H9 (cell line): ENCODE results near the gene NFIL3. TPM values are rescaled to one million over a fixed set of nuclear protein-coding genes. Genes with fewer than 3 reads are reported as not detected.

Experiments
- DNase-seq: peaks from one replicate; pipeline ENCODE4 v3.0.0-alpha.2; 2017
- H2AFZ ChIP-seq: one replicate; pipeline ENCODE4 v1.6.1; 2013; ENCODE audit warnings: mild to moderate bottlenecking, low read length, control low read depth, moderate library complexity
- H2AK5ac ChIP-seq: 2 replicates; pipeline ENCODE4 v1.6.1; 2013; ENCODE audit warnings: low read length, control low read depth, mixed read lengths; ENCODE audit not compliant: insufficient read length
- H2BK120ac ChIP-seq: one replicate; pipeline ENCODE4 v1.6.1; 2013; ENCODE audit warnings: low read depth, mild to moderate bottlenecking, low read length, control low read depth, inconsistent platforms; ENCODE audit not compliant: poor library complexity, severe bottlenecking
- H2BK12ac ChIP-seq: 2 replicates; pipeline ENCODE4 v1.6.1; 2013; ENCODE audit warnings: low read length, control low read depth, mixed read lengths, low read depth; ENCODE audit not compliant: insufficient read length
- H2BK15ac ChIP-seq: 2 replicates; pipeline ENCODE4 v1.6.1; 2013; ENCODE audit warnings: low read depth, low read length, control low read depth
- H2BK20ac ChIP-seq: one replicate; pipeline ENCODE4 v1.6.1; 2013; ENCODE audit warnings: low read depth, mild to moderate bottlenecking, low read length, control low read depth, inconsistent platforms; ENCODE audit not compliant: poor library complexity, severe bottlenecking
- H2BK5ac ChIP-seq: 2 replicates; pipeline ENCODE4 v1.6.1; 2013; ENCODE audit warnings: low read length, control low read depth, mixed read lengths; ENCODE audit not compliant: insufficient read length
- H3K14ac ChIP-seq: 2 replicates; pipeline ENCODE4 v1.6.1; 2013; ENCODE audit warnings: low read length, control low read depth; ENCODE audit not compliant: insufficient read depth
- H3K18ac ChIP-seq: 2 replicates; pipeline ENCODE4 v1.6.1; 2013; ENCODE audit warnings: low read depth, mild to moderate bottlenecking, mixed read lengths, low read length, control low read depth; ENCODE audit not compliant: insufficient read length
- H3K23ac ChIP-seq: 2 replicates; pipeline ENCODE4 v1.6.1; 2013; ENCODE audit warnings: low read length, control low read depth, mixed read lengths, low read depth; ENCODE audit not compliant: insufficient read length
- H3K23me2 ChIP-seq: 2 replicates; pipeline ENCODE4 v1.6.1; 2013; ENCODE audit warnings: low read depth, mild to moderate bottlenecking, mixed read lengths, low read length, control low read depth; ENCODE audit not compliant: insufficient read length, poor library complexity, severe bottlenecking
- H3K27ac ChIP-seq: 2 replicates; pipeline ENCODE4 v1.5.1; 2013; ENCODE audit warnings: low read length, control low read depth, mixed read lengths, low read depth; ENCODE audit not compliant: insufficient read length
- H3K27me3 ChIP-seq: 2 replicates; pipeline ENCODE4 v1.6.1; 2013; ENCODE audit warnings: low read length, control low read depth, inconsistent platforms; ENCODE audit not compliant: insufficient read depth
- H3K4ac ChIP-seq: 2 replicates; pipeline ENCODE4 v1.6.1; 2013; ENCODE audit warnings: low read depth, mild to moderate bottlenecking, control low read depth, inconsistent platforms, low read length, moderate library complexity
- H3K4me1 ChIP-seq: 2 replicates; pipeline ENCODE4 v1.6.1; 2013; ENCODE audit warnings: low read length, control low read depth, inconsistent platforms; ENCODE audit not compliant: insufficient read depth
- H3K4me2 ChIP-seq: 2 replicates; pipeline ENCODE4 v1.6.1; 2013; ENCODE audit warnings: low read length, control low read depth, mixed read lengths; ENCODE audit not compliant: insufficient read length, insufficient read depth
- H3K56ac ChIP-seq: 2 replicates; pipeline ENCODE4 v1.6.1; 2013; ENCODE audit warnings: low read depth, mild to moderate bottlenecking, mixed read lengths, low read length, control low read depth; ENCODE audit not compliant: insufficient read length
- H3K79me1 ChIP-seq: 2 replicates; pipeline ENCODE4 v1.6.1; 2013; ENCODE audit warnings: low read depth, mild to moderate bottlenecking, moderate library complexity, low read length, control low read depth, inconsistent platforms; ENCODE audit not compliant: insufficient read depth, poor library complexity, severe bottlenecking
- H3K79me2 ChIP-seq: 2 replicates; pipeline ENCODE4 v1.6.1; 2013; ENCODE audit warnings: low read length, control low read depth, inconsistent platforms; ENCODE audit not compliant: insufficient read depth
- H3K9ac ChIP-seq: 2 replicates; pipeline ENCODE4 v1.6.1; 2013; ENCODE audit warnings: low read length, control low read depth, mixed read lengths; ENCODE audit not compliant: insufficient read length; ENCODE audit errors: extremely low read depth
- H3K9me3 ChIP-seq: one replicate; pipeline ENCODE4 v1.6.1; 2013; ENCODE audit warnings: low read depth, low read length, inconsistent platforms; ENCODE audit not compliant: control insufficient read depth
- H3T11ph ChIP-seq: one replicate; pipeline ENCODE4 v1.6.1; 2013; ENCODE audit warnings: mild to moderate bottlenecking, low read length, control low read depth, inconsistent platforms
- H4K20me1 ChIP-seq: one replicate; pipeline ENCODE4 v1.6.1; 2013; ENCODE audit not compliant: control insufficient read depth, insufficient read length, insufficient read depth
- H4K5ac ChIP-seq: 2 replicates; pipeline ENCODE4 v1.6.1; 2013; ENCODE audit warnings: low read depth, mild to moderate bottlenecking, mixed read lengths, low read length, control low read depth; ENCODE audit not compliant: insufficient read length
- H4K8ac ChIP-seq: replicated peaks from 2 replicates; pipeline ENCODE4 v1.6.1; 2013; ENCODE audit warnings: low read length, control low read depth, mixed read lengths, low read depth; ENCODE audit not compliant: insufficient read length
- H4K91ac ChIP-seq: 2 replicates; pipeline ENCODE4 v1.6.1; 2013; ENCODE audit warnings: low read depth, mild to moderate bottlenecking, moderate library complexity, mixed read lengths, low read length, control low read depth; ENCODE audit not compliant: insufficient read length
- H3K27ac Mint-ChIP-seq, 3 experiments: 2 replicates in 2 of 3; 3 replicates in 1 of 3; pipeline ENCODE4 v1.8.0; 2020 to 2021; ENCODE audit warnings: mixed read lengths in 3 of 3, mild to moderate bottlenecking in 1 of 3, moderate library complexity in 1 of 3
- H3K27me3 Mint-ChIP-seq: 2 replicates; pipeline ENCODE4 v1.8.0; 2021; ENCODE audit warnings: low read depth, mild to moderate bottlenecking, moderate library complexity, mixed read lengths
- H3K36me3 Mint-ChIP-seq, 3 experiments: 2 replicates in 2 of 3; 3 replicates in 1 of 3; pipeline ENCODE4 v1.8.0; 2020 to 2021; ENCODE audit warnings: low read depth in 3 of 3, mixed read lengths in 3 of 3; ENCODE audit not compliant: insufficient read depth in 1 of 3
- H3K4me1 Mint-ChIP-seq, 2 experiments: 2 replicates each; pipeline ENCODE4 v1.8.0; 2020; ENCODE audit warnings: mixed read lengths in 2 of 2
- H3K4me3 Mint-ChIP-seq, 2 experiments: 2 replicates in 1 of 2; 3 replicates in 1 of 2; pipeline ENCODE4 v1.8.0; 2020 to 2021; ENCODE audit warnings: mild to moderate bottlenecking in 2 of 2, mixed read lengths in 2 of 2, moderate library complexity in 1 of 2
- H3K9me3 Mint-ChIP-seq, 2 experiments: 2 replicates in 1 of 2; 3 replicates in 1 of 2; pipeline ENCODE4 v1.8.0; 2020; ENCODE audit warnings: mild to moderate bottlenecking in 2 of 2, mixed read lengths in 2 of 2, moderate library complexity in 1 of 2
- WGBS: extraction: QIAGEN DNeasy Blood & Tissue Kit; methylation state at CpG from one replicate; pipeline ENCODE4 v1.1.7; 2013; ENCODE audit warnings: missing lambda C conversion rate, low lambda C conversion rate, mixed read lengths; ENCODE audit not compliant: insufficient read length; ENCODE audit errors: extremely low coverage; 5-methylcytosine and 5-hydroxymethylcytosine counted together
- total RNA-seq: library from RNA; stranded (reverse); gene quantifications from 2 replicates; pipeline ENCODE4 v1.2.1, GENCODE V29; 2021
- TF ChIP-seq, protein P1 (sequence below): fragments of 200-600 bp; sonication (generic); conservative IDR thresholded peaks from 3 replicates; pipeline ENCODE4 v1.8.0; 2021; ENCODE audit warnings: antibody characterized with exemption, mild to moderate bottlenecking

NFIL3 gene
- total RNA-seq, 1 experiment from 2014 or later, result 8.4 TPM

GRCh38 chr9:91427873-91428272 is 4.2 kb upstream of the NFIL3 start:
- H3K4me3 Mint-ChIP-seq, result no peak overlapping the region
- peaks cover 9 to 12% of the 10 kb centered on the region in 2 experiments for H3K4me1 Mint-ChIP-seq
- TF ChIP-seq, protein P1, sequence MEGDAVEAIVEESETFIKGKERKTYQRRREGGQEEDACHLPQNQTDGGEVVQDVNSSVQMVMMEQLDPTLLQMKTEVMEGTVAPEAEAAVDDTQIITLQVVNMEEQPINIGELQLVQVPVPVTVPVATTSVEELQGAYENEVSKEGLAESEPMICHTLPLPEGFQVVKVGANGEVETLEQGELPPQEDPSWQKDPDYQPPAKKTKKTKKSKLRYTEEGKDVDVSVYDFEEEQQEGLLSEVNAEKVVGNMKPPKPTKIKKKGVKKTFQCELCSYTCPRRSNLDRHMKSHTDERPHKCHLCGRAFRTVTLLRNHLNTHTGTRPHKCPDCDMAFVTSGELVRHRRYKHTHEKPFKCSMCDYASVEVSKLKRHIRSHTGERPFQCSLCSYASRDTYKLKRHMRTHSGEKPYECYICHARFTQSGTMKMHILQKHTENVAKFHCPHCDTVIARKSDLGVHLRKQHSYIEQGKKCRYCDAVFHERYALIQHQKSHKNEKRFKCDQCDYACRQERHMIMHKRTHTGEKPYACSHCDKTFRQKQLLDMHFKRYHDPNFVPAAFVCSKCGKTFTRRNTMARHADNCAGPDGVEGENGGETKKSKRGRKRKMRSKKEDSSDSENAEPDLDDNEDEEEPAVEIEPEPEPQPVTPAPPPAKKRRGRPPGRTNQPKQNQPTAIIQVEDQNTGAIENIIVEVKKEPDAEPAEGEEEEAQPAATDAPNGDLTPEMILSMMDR, result no peak
- Histone ChIP-seq H4K20me1 (no peaks in the 10 kb centered on the region), H4K8ac (no peak overlapping the region), H3K4me1 (no peaks in the 10 kb centered on the region), H4K5ac (no peak overlapping the region), H3K27ac (no peak overlapping the region), H2AFZ (no peak overlapping the region), H2BK20ac (no peak overlapping the region), H3K4me2 (no peak overlapping the region), H3K9ac (no peak overlapping the region), H3K56ac (no peak overlapping the region), H3K79me2 (no peaks in the 10 kb centered on the region), H3K27me3 (peaks cover 14% of the 10 kb centered on the region; the same call in 1 of the 2 replicates), H4K91ac (no peak overlapping the region), H3K9me3 (no peaks in the 10 kb centered on the region), H3K18ac (no peak overlapping the region), H3K4ac (no peak overlapping the region), H3T11ph (no peak overlapping the region), H3K23ac (no peak overlapping the region), H2BK15ac (no peak overlapping the region), H3K14ac (no peak overlapping the region), H2AK5ac (no peak overlapping the region), H3K79me1 (no peaks in the 10 kb centered on the region), H2BK5ac (no peak overlapping the region), H2BK12ac (no peak overlapping the region), H3K23me2 (peaks cover 10% of the 10 kb centered on the region), H2BK120ac (no peak overlapping the region)
- no peaks in the 10 kb centered on the region; a peak in 1 of 7 replicates for H3K36me3 Mint-ChIP-seq
- no peak overlapping the region for H3K27ac Mint-ChIP-seq
- peaks cover 32% of the 10 kb centered on the region for H3K27me3 Mint-ChIP-seq
- peaks cover 0 to 4% of the 10 kb centered on the region in 2 experiments; a peak in 2 of 5 replicates for H3K9me3 Mint-ChIP-seq
- no CpG with 5 or more reads among the region's 2 CpGs for WGBS
- no peak for DNase-seq
